GM12878 (cell line): ENCODE results near the gene CACNA1G. TPM values are rescaled to one million over a fixed set of nuclear protein-coding genes. Genes with fewer than 3 reads are reported as not detected.

Experiments used
- ATAC-seq: fragments of 200-7000 bp; cut with Tn5 transposase; 3 replicates; pipeline ENCODE4 v1.9.1; 2020; ENCODE audit warnings: mild to moderate bottlenecking, moderate library complexity
- BruUV-seq: library from RNA; stranded (reverse); fragments of 400-500 nt; replicated peaks from 2 replicates; lab custom pipeline; 2021; lab: Mats Ljungman, UMichigan
- CTCF ChIA-PET: fragments of 300-600 bp; sonication (Branson Sonifier 250); formaldehyde crosslinking; extraction: SDS; loops from one replicate; lab custom pipeline; 2021; ENCODE audit warnings: inconsistent platforms; lab: Yijun Ruan, JAX
- POLR2A ChIA-PET: fragments of 350-600 bp; formaldehyde crosslinking; extraction: SDS; loops from one replicate; lab custom pipeline; 2021; ENCODE audit warnings: inconsistent platforms; lab: Charles Lee
- RAD21 ChIA-PET: fragments of 300-600 bp; sonication (Branson Sonifier 250); formaldehyde crosslinking; loops from one replicate; lab custom pipeline; 2023; ENCODE audit warnings: antibody characterized with exemption; ENCODE audit not compliant: unreplicated experiment; lab: Charles Lee
- SMC1A ChIA-PET: fragments of 300-600 bp; sonication (Branson Sonifier 250); formaldehyde crosslinking; loops from one replicate; lab custom pipeline; 2023; ENCODE audit not compliant: unreplicated experiment, uncharacterized antibody; lab: Charles Lee
- DNase-seq: peaks from one replicate; pipeline ENCODE4 v3.0.0-alpha.2; 2011; ENCODE audit warnings: low read depth, low spot score
- FAIRE-seq: peaks from 3 replicates; lab custom pipeline; 2011; peaks lifted over from hg19 to GRCh38; lab: Jason Lieb, UNC
- H2AFZ ChIP-seq: 2 replicates; pipeline ENCODE4 v1.6.0; 2011; ENCODE audit warnings: low read depth, low read length, control low read depth; ENCODE audit not compliant: control insufficient read depth
- H3K27ac ChIP-seq: 2 replicates; pipeline ENCODE4 v1.5.1; 2011; ENCODE audit warnings: control low read depth; ENCODE audit not compliant: control insufficient read depth, insufficient read depth
- H3K27me3 ChIP-seq, 2 experiments: replicated peaks in 1 of 2; 2 replicates each; pipeline versions ENCODE4 v1.6.0 to v1.6.1; 2011; ENCODE audit warnings: low read length in 1 of 2; ENCODE audit not compliant: control insufficient read depth in 2 of 2, insufficient read depth in 2 of 2
- H3K36me3 ChIP-seq, 2 experiments: 2 replicates each; pipeline ENCODE4 v1.5.1; 2011; ENCODE audit warnings: low read length in 1 of 2; ENCODE audit not compliant: control insufficient read depth in 2 of 2, insufficient read depth in 2 of 2
- H3K4me1 ChIP-seq: 2 replicates; pipeline ENCODE4 v1.6.1; 2011; ENCODE audit warnings: mild to moderate bottlenecking, low read length, moderate library complexity, mixed read lengths; ENCODE audit not compliant: control insufficient read depth, insufficient read depth
- H3K4me2 ChIP-seq: 2 replicates; pipeline ENCODE4 v1.6.0; 2011; ENCODE audit warnings: control low read depth; ENCODE audit not compliant: control insufficient read depth, insufficient read depth
- H3K4me3 ChIP-seq: fragments of 200-600 bp; sonication (generic); 2 replicates; pipeline ENCODE4 v1.5.1; 2016
- H3K79me2 ChIP-seq: 2 replicates; pipeline ENCODE4 v1.6.0; 2011; ENCODE audit warnings: low read length; ENCODE audit not compliant: control insufficient read depth, insufficient read depth
- H3K9ac ChIP-seq: 2 replicates; pipeline ENCODE4 v1.8.0; 2011; ENCODE audit warnings: low read length, control low read depth, mixed read lengths; ENCODE audit not compliant: control insufficient read depth, insufficient read depth
- H3K9me3 ChIP-seq: replicated peaks from 3 replicates; pipeline ENCODE4 v1.5.1; 2011; ENCODE audit warnings: mild to moderate bottlenecking, low read length; ENCODE audit not compliant: control insufficient read depth, insufficient read depth
- H4K20me1 ChIP-seq: 2 replicates; pipeline ENCODE4 v1.6.0; 2011; ENCODE audit not compliant: control insufficient read depth, insufficient read depth
- BHLHE40 ChIP-seq, 2 experiments: fragments of 450-650 bp in 1 of 2; IDR thresholded peaks; 2 replicates each; pipeline ENCODE4 v1.6.1; 2011 to 2017; ENCODE audit warnings: low read depth in 2 of 2, borderline replicate concordance in 1 of 2, improper control_type of control experiment in 1 of 2, low read length in 1 of 2, mild to moderate bottlenecking in 1 of 2
- JUND ChIP-seq: IDR thresholded peaks from 2 replicates; pipeline ENCODE4 v1.6.1; 2012; ENCODE audit warnings: low read depth, mild to moderate bottlenecking, low read length, improper control_type of control experiment, moderate library complexity
- MEF2B ChIP-seq: fragments of 450-650 bp; IDR thresholded peaks from 2 replicates; pipeline ENCODE4 v1.6.1; 2018; ENCODE audit warnings: mild to moderate bottlenecking, moderate library complexity; ENCODE audit not compliant: partially characterized antibody, poor library complexity, severe bottlenecking
- WGBS: methylation state at CpG from one replicate; pipeline ENCODE4 v1.1.6; 2016; ENCODE audit warnings: low lambda C conversion rate; ENCODE audit not compliant: insufficient replicate concordance, insufficient coverage; ENCODE audit errors: missing lambda C conversion rate; 5-methylcytosine and 5-hydroxymethylcytosine counted together
- in situ Hi-C: fragments of 300-500 bp; cut with MboI; formaldehyde crosslinking; loops from 9 replicates; pipeline ENCODE4 v1.14.3; 2018; ENCODE audit warnings: mixed read lengths
- intact Hi-C: fragments of 100-400 bp; cut with micrococcal nuclease; formaldehyde crosslinking; loops from one replicate; pipeline ENCODE4 v1.14.2; 2022; ENCODE audit not compliant: unreplicated experiment
- polyA plus RNA-seq, 11 experiments: library from polyadenylated mRNA; depleted of rRNA in 4 of 11; unstranded in 6 of 11; stranded (reverse) in 5 of 11; fragments of >200 nt; fragmentation: Nextera tagmentation in 4 of 11; fragmentation: Illumina TruSeq in 1 of 11; extraction: Ambion mirVana in 4 of 11; extraction: Trizol in 1 of 11; gene quantifications; 1 replicate in 1 of 11; 2 replicates in 10 of 11; pipeline versions ENCODE4 v1.2.1 to v1.2.3, GENCODE V29; 2011 to 2016; ENCODE audit warnings: inconsistent platforms in 2 of 11, missing spikeins in 2 of 11, low read depth in 1 of 11
- total RNA-seq, 4 experiments: library from RNA; depleted of rRNA in 3 of 4; stranded (reverse); fragments of >200 nt in 3 of 4; fragmentation: Illumina TruSeq in 1 of 4; extraction: Trizol in 1 of 4; gene quantifications; 2 replicates each; pipeline versions ENCODE4 v1.2.1 to v1.2.3, GENCODE V29; 2013 to 2021

The CACNA1G gene
- total and polyA plus RNA-seq, 10 of the 15 experiments (the other 5 are each of a cell fraction or from before 2014, with no cell fraction given): 0.03 to 0.15 TPM; not detected in 8

- no peak for TF ChIP-seq BHLHE40 (IDR thresholded peaks at IDR 0.05; ENCODE audit: borderline replicate concordance in 1 of 2, low read depth in 2 of 2, low read length in 1 of 2)
- TF ChIP-seq, all 136 proteins: peak for 0
These were observed 25.4 kb downstream of the CACNA1G start (continued) for GRCh38 chr17:50585891-50586290.

- Histone ChIP-seq H3K4me3 (no peak overlapping the region), H3K9ac (no peak overlapping the region), H3K79me2 (no peaks in the 10 kb centered on the region), H3K4me1 (no peaks in the 10 kb centered on the region)
- TF ChIP-seq JUND: no peak
- TF ChIP-seq MEF2B: peak; percentile 38
- TF ChIP-seq, all 136 proteins: peak for 1
- ATAC-seq (no peak; the same call in none of the 3 replicates), DNase-seq (no peak), FAIRE-seq (no peak)
- ChIA-PET RAD21 (no interaction called here), SMC1A (no interaction called here), CTCF (interaction anchor here (1.5 kb wide), 1 partner anchor 45 kb away, joined by 3 read pairs; no protein-coding TSS in a partner anchor), POLR2A (no interaction called here)
- 30% methylated on average over 9 of the region's 9 CpGs for WGBS
- Histone ChIP-seq H3K27ac (no peak overlapping the region), H3K9me3 (no peaks in the 10 kb centered on the region), H3K36me3 (no peaks in the 10 kb centered on the region), H2AFZ (no peak overlapping the region), H4K20me1 (no peaks in the 10 kb centered on the region), H3K27me3 (peaks cover 2 to 4% of the 10 kb centered on the region in 2 experiments; a peak in 2 of 4 replicates), H3K4me2 (no peak overlapping the region)
- intact Hi-C loops: no loop called here
- no TSS peak for BruUV-seq
- in situ Hi-C loops: no loop called here
These were observed 26.1 kb downstream of the CACNA1G start for GRCh38 chr17:50586421-50587247.
